Endodermal cell (in vitro differentiated cells): ENCODE measurements around the gene ULBP2. TPM values are rescaled to one million over a fixed set of nuclear protein-coding genes. Genes with fewer than 3 reads are reported as not detected.

Source experiments
- DNase-seq: peaks from one replicate; pipeline ENCODE4 v3.0.0-alpha.2; 2017
- H3K27ac ChIP-seq: 2 replicates; pipeline ENCODE4 v1.5.1; 2013; ENCODE audit warnings: mild to moderate bottlenecking, low read depth, low read length, moderate library complexity
- H3K27me3 ChIP-seq: 2 replicates; pipeline ENCODE4 v1.6.1; 2013; ENCODE audit warnings: mild to moderate bottlenecking, low read length, moderate library complexity; ENCODE audit not compliant: insufficient read depth, control insufficient read depth, poor library complexity, severe bottlenecking
- H3K36me3 ChIP-seq: 2 replicates; pipeline ENCODE4 v1.7.0; 2013; ENCODE audit warnings: mild to moderate bottlenecking, low read length, moderate library complexity; ENCODE audit not compliant: control insufficient read depth, insufficient read depth
- H3K4me1 ChIP-seq: one replicate; pipeline ENCODE4 v1.7.0; 2013; ENCODE audit warnings: low read length; ENCODE audit not compliant: control insufficient read depth, insufficient read depth
- H3K4me3 ChIP-seq: 2 replicates; pipeline ENCODE4 v1.5.1; 2013; ENCODE audit warnings: mild to moderate bottlenecking, low read length, moderate library complexity
- H3K9ac ChIP-seq: 2 replicates; pipeline ENCODE4 v1.6.1; 2013; ENCODE audit warnings: mild to moderate bottlenecking, low read length, moderate library complexity; ENCODE audit not compliant: poor library complexity, severe bottlenecking; ENCODE audit errors: extremely low read depth
- H3K9me3 ChIP-seq: 2 replicates; pipeline ENCODE4 v1.6.1; 2013; ENCODE audit warnings: mild to moderate bottlenecking, low read length, moderate library complexity; ENCODE audit not compliant: control insufficient read depth
- H3K27ac Mint-ChIP-seq: 2 replicates; pipeline ENCODE4 v1.8.0; 2020; ENCODE audit warnings: mixed read lengths
- H3K27me3 Mint-ChIP-seq: 2 replicates; pipeline ENCODE4 v1.8.0; 2021; ENCODE audit warnings: mild to moderate bottlenecking, mixed read lengths; ENCODE audit not compliant: insufficient read depth
- H3K36me3 Mint-ChIP-seq: 2 replicates; pipeline ENCODE4 v1.8.0; 2020; ENCODE audit warnings: low read depth, mixed read lengths
- H3K4me1 Mint-ChIP-seq: 2 replicates; pipeline ENCODE4 v1.8.0; 2020; ENCODE audit warnings: mixed read lengths
- H3K4me3 Mint-ChIP-seq: 2 replicates; pipeline ENCODE4 v1.8.0; 2020; ENCODE audit warnings: mild to moderate bottlenecking, moderate library complexity, mixed read lengths
- H3K9me3 Mint-ChIP-seq: 2 replicates; pipeline ENCODE4 v1.8.0; 2020; ENCODE audit warnings: mild to moderate bottlenecking, mixed read lengths
- CTCF ChIP-seq: fragments of 200-600 bp; sonication (generic); conservative IDR thresholded peaks from 2 replicates; pipeline ENCODE4 v1.5.0; 2021; ENCODE audit warnings: antibody characterized with exemption, mild to moderate bottlenecking
- WGBS, 2 experiments: methylation state at CpG; one replicate each; pipeline versions ENCODE4 v1.1.5 to v1.1.7; 2013; ENCODE audit warnings: missing lambda C conversion rate in 2 of 2, mixed read lengths in 1 of 2; ENCODE audit not compliant: insufficient coverage in 1 of 2, insufficient read length in 1 of 2; 5-methylcytosine and 5-hydroxymethylcytosine counted together
- total RNA-seq, 2 donors: library from RNA; stranded (reverse); fragmentation: NEBNext Ultra II Directional in 1 of 2; extraction: Animal tissue kit (Norgen Biotek cat#: 25700) in 1 of 2; gene quantifications; 2 replicates in 1 of 2; 3 replicates in 1 of 2; pipeline ENCODE4 v1.2.1, GENCODE V29; 2021

ULBP2 gene
- total RNA-seq, 2 donors from 2014 or later = 0.20 TPM; not detected in 1

GRCh38 chr6:149922642-149923326 lies 19.0 kb upstream of the ULBP2 start, which contains the start of gene RAET1G:
Gene RAET1G, minus strand, starts transcription at chr6:149923121. Its CDS starts 111 bp downstream, at chr6:149923010.
- H3K9ac ChIP-seq = no peak within 1 kb of the TSS
- H3K4me3 Mint-ChIP-seq = peak within 1 kb of the TSS; percentile 60
- peaks cover 6% of the 10 kb centered on the region for H3K9me3 Mint-ChIP-seq
- H3K27me3 Mint-ChIP-seq = peaks cover 90% of the 10 kb centered on the region
- no peaks in the 10 kb centered on the region for H3K36me3 Mint-ChIP-seq
- peak; percentile 13 for TF ChIP-seq CTCF
- H3K27me3 ChIP-seq = peaks cover 94% of the 10 kb centered on the region
- peak; percentile 97 for DNase-seq
- peaks cover 3% of the 10 kb centered on the region for H3K4me1 Mint-ChIP-seq
- H3K36me3 ChIP-seq = no peaks in the 10 kb centered on the region
- no peak within 1 kb of the TSS for H3K27ac ChIP-seq
- H3K9me3 ChIP-seq = no peaks in the 10 kb centered on the region
- H3K4me3 ChIP-seq = peak within 1 kb of the TSS; percentile 70
- no peaks in the 10 kb centered on the region for H3K4me1 ChIP-seq
- WGBS, 2 experiments = 1 to 2% methylated on average over 11 to 40 of the region's 40 CpGs
- no peak within 1 kb of the TSS for H3K27ac Mint-ChIP-seq

GRCh38 chr6:149923327-149923986 lies 18.4 kb upstream of the ULBP2 start:
- Histone ChIP-seq H3K9ac (no peak overlapping the region), H3K27me3 (peaks cover 94% of the 10 kb centered on the region), H3K4me1 (no peaks in the 10 kb centered on the region), H3K36me3 (no peaks in the 10 kb centered on the region), H3K27ac (no peak overlapping the region), H3K4me3 (peak overlapping the region; percentile 70), H3K9me3 (no peaks in the 10 kb centered on the region)
- Mint-ChIP-seq H3K27ac (no peak overlapping the region), H3K9me3 (peaks cover 6% of the 10 kb centered on the region), H3K27me3 (peaks cover 90% of the 10 kb centered on the region), H3K36me3 (no peaks in the 10 kb centered on the region), H3K4me3 (peak overlapping the region; percentile 60), H3K4me1 (peaks cover 3% of the 10 kb centered on the region)
- no peak for TF ChIP-seq CTCF
- no peak for DNase-seq
- WGBS, 2 experiments = 22 to 45% methylated on average over 16 to 33 of the region's 33 CpGs

GRCh38 chr6:149924206-149924932 lies 17.4 kb upstream of the ULBP2 start:
- WGBS, 2 experiments = 57 to 72% methylated on average over 3 to 9 of the region's 9 CpGs

More at GRCh38 chr6:149924206-149924932, 17.4 kb upstream of the ULBP2 start:
- TF ChIP-seq CTCF = no peak
- no peak overlapping the region for H3K4me3 ChIP-seq
- H3K36me3 ChIP-seq = no peaks in the 10 kb centered on the region
- H3K27ac ChIP-seq = no peak overlapping the region
- Mint-ChIP-seq H3K36me3 (no peaks in the 10 kb centered on the region), H3K27ac (no peak overlapping the region), H3K9me3 (peaks cover 6% of the 10 kb centered on the region), H3K4me1 (peaks cover 3% of the 10 kb centered on the region), H3K4me3 (no peak overlapping the region), H3K27me3 (peaks cover 90% of the 10 kb centered on the region)
- H3K4me1 ChIP-seq = no peaks in the 10 kb centered on the region
- DNase-seq = peak; percentile 24
- no peaks in the 10 kb centered on the region for H3K9me3 ChIP-seq
- H3K9ac ChIP-seq = no peak overlapping the region
- peaks cover 92% of the 10 kb centered on the region for H3K27me3 ChIP-seq
